Fibroblast of skin of right biceps (primary cell): ENCODE data around the gene SLC25A51.

Source experiments
- DNase-seq: peaks from one replicate; pipeline ENCODE4 v3.0.0-alpha.2; 2013

SLC25A51 gene

GRCh38 chr9:37903647-37904444 lies at the start of gene SLC25A51:
Gene SLC25A51 (minus strand): TSS chr9:37904127. CDS start chr9:37888550, 15,577 bp downstream.
- DNase-seq: peak; percentile 93

GRCh38 chr9:37953206-37953774 lies 49.4 kb upstream of the SLC25A51 start:
- no peak for DNase-seq

DNA sequence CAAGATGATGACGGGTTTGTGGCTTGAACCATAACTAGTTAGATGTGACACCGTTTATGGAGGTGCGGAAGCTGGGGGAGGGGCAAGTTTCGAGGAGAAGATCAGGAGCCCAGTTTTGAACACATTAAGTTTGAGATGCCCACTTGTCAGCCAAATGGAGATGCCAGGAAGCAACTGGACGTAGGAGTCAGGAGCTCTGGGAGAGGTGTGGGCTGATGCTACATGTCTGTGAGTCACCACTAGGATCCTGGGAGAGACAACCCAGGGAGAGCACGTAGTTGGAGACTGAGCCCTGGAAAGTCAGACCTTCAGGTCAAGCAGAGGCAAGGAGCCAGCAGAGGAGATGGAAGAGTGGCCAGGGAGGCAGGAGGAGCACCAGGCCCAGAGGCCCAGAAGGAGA lies 48.8 kb upstream of the SLC25A51 start:
- peak; percentile 73 for DNase-seq

- DNase-seq: no peak
Measured at GRCh38 chr9:37951671-37952449, 47.9 kb upstream of the SLC25A51 start.

- no peak for DNase-seq
Measured at GRCh38 chr9:37950561-37950960, 46.6 kb upstream of the SLC25A51 start.

GRCh38 chr9:37949576-37949975 lies 45.6 kb upstream of the SLC25A51 start:
- DNase-seq: peak; percentile 40

- no peak for DNase-seq
Measured at GRCh38 chr9:37948417-37948980, 44.6 kb upstream of the SLC25A51 start.

GRCh38 chr9:37947977-37948376 lies 44.0 kb upstream of the SLC25A51 start:
- no peak for DNase-seq

DNA sequence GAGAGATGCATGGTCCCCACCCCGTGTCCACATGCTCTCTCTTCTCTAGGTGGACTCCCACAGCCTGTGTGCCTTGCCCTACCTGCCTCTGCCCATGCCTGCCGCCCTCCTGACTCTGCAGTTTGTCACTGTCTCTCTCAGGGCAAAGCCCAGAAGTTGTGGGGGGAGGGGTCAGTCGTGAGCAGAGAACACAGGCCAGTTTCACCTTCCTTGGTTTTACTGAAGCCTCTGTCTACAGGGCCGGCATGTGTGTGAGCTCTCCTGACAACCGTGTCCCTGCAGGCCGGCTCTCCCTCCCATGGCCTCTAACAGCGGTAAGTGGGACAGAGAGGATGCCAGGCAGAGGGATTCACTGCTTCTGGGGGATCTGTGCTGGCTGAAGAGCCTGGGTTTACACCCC lies 43.5 kb upstream of the SLC25A51 start:
- DNase-seq: no peak

DNA sequence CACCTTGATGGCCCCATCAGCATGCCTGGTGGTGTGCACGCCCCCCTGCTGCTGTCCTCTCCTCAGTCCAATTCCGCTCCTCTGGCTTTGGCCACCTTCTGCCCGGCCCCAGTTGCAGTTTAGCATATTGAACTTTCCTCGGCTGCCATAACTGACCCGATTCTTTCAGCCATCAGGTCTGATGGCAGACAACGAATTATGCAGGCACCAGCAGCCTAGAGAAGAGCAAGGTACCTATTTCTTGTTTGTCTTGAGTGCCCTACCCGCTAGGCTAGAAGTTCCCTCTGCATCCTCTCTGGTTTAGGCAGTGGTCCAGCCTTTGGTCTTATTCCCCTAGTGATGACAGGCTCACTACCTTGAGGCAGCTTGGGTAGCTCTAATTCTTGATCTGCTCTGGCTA lies 43.0 kb upstream of the SLC25A51 start:
- no peak for DNase-seq

DNA sequence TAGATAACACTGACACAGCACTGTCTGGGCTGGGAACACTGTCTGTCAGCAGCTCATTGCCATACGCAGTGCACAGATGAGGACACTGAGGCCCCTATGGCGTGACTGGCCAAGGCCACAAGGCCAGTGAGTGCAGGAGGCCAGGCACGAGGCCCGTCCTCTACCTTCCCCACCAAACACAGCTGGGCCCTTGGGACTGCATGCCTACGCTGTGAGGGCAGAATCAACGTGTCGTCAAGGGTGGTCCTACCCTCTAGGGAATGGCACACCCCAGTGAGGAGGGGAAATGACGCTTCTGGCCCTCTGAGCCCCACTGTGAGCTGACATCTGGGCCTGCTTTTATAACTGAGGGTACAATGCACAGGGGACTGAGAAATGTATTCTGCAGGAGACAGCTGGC lies 42.1 kb upstream of the SLC25A51 start:
- no peak for DNase-seq

- peak; percentile 39 for DNase-seq
Measured at GRCh38 chr9:37944671-37945481, 40.9 kb upstream of the SLC25A51 start.

DNA sequence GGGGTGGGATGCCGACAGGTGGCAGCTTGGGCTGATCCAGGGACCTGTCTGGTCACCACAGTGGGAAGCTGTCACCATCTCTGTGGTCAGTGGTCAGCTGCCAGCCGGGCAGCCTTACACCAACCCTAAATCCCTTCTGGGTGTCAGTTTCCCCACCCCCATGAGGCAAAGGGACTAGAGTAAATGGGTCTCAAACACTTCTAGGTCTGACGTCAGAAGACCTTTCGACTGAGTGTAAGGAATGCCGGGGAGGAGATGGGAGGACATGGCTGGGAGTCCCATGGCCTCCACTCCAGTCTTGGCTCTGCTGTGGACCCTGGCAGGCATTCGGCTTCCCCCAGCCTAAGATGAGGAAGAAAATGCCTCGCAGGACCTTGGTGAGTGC lies 40.3 kb upstream of the SLC25A51 start:
- no peak for DNase-seq

DNA sequence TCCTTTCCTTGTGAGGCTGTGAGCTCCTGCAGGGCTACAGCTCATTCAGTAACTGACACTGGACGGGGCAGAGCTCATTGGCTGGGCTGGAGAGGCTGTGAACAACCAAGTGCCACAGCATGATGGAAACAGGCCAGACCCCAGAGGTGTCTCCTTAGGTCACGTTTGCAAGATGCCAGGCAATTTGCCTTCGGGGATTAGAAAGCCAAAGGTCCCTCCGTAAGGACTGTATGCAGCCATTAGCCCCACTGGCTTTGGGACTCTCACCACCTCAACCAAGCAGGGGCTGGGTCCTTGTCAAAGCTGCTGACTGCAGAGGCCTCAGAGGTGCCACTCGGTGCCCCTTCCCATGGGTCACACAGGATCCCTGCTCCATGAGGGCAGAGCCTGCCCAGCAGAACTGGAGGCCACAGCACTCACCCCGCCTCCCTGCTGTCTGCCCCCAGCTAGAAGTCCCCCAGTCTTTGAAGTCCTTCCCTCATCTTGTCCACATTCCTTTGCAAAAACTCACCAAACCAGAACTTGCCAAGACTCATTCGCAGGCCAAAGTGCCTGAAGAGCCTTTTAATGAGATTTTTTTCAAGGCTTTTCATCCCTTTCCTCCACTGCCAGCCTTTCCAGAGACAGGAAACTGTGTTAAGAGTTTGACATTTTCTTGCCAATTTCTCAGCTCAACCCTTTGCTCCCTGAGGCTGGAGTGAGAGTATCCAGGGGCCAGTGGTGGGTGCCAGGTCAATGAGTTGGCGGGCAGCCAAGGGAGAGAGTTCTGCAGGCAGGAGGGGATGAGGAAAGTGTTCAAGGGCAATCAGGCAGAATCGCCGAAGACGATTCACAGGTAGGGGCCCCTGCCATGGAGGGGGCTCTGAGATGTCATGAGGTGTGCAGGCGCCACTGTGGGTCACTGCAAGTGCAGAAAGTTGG lies 39.7 kb upstream of the SLC25A51 start:
- peak; percentile 95 for DNase-seq

DNA sequence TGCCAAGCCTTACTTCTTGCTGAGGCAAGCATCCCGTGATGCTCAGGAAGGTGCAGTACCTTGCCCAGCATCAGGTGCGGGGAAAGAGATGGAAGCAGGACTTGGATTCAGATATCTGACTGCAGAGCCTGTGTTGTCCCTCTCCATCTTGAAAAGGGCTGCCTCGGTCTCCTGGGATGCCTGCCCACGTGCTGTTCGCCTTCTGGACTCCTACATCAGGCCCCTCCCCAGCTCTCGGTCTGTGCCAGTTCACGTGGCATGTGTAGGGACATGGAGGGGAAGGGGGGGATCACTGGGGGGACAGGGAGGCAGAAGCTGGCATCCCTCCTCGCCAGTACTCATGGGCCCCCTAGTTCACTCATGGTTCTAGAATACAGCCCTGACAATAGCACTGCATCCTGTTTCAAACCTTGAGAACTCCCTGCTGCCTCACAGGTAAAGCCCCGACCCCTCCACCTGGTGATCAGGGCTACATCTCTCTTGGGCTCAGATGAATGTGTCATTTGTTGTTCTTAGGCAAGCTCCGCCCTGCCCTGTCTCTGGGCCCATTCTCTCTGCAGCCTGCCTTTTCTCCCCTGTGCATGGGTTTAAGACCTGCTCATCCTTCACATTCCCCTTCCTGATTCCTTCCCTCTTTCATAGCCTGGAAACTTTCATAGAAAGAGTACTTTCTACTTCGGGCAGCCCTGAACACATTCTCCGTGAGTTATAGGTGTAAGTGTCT lies 38.9 kb upstream of the SLC25A51 start:
- DNase-seq: no peak

- DNase-seq: no peak
Measured at GRCh38 chr9:37941253-37941652, 37.3 kb upstream of the SLC25A51 start.

DNA sequence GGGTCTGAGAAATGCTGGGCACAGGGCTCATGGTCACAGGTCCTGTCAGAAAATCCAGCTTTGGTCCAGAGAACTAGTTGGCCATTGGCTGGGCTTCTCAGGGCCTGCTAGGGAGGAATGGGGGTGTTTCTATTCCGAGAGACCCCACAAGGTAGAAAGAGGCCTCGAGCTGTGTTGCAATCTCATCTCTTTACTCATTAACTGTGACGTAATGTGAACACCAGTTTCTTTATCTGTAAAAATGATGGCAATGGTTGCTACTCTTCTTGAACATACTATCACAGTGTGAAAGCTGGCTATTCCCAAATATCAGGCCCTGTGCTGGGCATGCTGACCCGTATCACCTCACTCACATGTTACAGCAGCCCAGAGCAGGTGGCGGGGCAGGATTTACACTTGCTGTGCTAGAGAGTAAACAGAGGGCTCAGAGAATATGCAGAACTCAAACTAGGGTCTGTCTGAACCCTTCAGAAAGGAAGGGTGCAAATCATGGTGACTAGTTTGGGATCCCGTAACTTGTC lies 35.7 kb upstream of the SLC25A51 start:
- no peak for DNase-seq

GRCh38 chr9:37938121-37938891 lies 34.4 kb upstream of the SLC25A51 start:
- DNase-seq: peak; percentile 92

- no peak for DNase-seq
Measured at GRCh38 chr9:37937366-37937765, 33.4 kb upstream of the SLC25A51 start.

DNA sequence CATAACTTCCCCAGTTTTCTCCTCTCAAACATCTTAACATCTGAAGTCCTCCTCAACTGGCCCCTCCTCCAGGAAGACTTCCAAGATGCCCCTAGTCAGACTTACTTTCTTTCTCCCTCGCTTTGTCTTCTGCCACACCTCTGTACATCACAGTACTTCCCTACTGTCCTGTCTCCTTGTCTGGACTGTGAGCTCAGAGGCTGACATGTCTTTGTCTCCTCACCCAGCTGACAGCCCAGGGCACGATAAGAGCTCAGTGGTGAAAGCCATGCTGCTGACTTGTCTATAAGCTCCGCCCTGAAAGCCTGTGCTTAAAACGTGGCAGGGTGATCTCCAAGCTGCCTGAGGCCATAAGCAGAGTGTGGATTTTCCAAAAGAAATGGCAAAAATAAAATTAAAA lies 33.0 kb upstream of the SLC25A51 start:
- peak; percentile 81 for DNase-seq
